IPS-11a (cell line): ENCODE data around the gene QPCT.
"Not testable (repeated sequence)": the region's sequence is repeated elsewhere in the genome, so short reads cannot be mapped to it uniquely, and the experiment has no call there.

Source experiments
- H3K4me3 ChIP-seq: one replicate; pipeline ENCODE4 v1.5.1; 2013; ENCODE audit warnings: low read depth, low read length, control low read depth

Gene QPCT

DNA sequence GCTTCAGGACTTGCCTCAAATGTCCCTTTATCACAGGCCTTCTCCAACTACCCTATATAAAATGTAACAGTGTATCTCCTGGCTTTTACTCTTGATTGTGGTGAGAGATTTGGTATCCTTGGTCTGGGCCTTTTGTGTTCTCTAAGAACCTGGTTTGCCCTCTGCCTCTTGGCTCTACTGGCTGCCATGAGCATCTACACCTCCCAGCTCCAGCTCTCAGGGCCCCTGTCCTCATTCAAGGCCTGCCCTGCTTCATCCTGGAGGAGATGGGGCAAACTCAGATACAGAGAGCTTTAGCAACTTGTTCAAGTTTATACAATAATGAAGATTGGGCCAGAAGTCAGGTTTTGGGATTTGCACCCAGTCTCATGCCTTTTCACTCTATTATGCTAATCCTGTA lies 45.0 kb downstream of the QPCT start:
- H3K4me3 ChIP-seq = no peak overlapping the region

DNA sequence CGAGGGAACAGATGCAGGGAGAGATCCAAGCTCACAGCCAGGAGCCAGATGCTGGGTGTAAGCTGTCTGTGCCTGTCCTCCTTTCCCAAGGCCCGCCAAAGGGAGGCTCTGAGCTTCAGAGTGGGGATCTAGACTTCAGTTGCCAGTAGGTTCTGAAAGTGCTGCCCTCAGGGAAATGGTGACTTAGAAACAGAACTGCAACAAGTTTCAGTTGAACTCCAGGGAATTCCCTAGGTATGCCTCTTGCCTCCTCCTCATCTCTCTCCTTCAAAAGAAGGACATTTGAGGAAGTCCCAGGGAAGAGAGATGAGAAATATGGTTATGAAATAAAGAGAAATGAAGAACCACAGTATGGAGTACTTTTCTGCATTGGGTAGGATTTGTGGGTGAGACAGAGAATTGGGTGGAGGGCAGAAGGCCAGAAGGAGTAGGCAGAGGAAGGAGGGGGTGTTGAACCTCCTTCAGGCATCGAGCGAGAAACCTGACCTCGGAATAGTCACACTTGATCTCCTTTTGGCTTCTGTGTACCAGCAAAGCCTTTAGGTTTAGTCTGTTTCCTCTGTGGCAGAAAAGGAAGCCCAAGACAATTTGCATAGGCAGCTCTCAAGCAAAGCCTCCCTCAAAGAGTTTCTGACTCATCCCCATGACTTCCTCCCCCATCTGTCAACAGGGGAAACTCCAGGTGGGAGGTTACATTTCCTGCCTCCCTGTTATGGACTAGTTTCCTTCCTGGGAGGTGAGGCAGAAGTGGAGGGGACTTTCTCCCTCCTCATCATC lies 45.7 kb downstream of the QPCT start:
- no peak overlapping the region for H3K4me3 ChIP-seq

DNA sequence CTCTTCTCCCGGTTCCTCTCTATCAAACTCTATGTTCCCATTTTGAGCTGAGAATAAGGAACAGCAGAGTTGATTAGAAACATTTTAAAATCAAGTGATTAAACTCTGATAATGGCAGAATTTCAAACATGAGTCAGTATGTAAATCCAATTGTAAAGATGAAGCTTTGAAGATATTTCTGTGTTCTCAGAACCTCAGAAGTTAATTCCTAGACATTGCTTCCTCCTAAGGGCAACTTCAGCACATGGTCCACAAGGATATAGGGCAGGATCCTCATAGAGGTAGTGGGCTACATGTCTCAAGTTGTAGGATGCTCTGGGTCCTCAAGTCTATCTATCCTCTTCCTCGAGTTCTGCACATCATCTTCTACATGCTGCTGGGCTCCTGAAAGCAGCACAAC lies 46.3 kb downstream of the QPCT start:
- H3K4me3 ChIP-seq = no peak overlapping the region

DNA sequence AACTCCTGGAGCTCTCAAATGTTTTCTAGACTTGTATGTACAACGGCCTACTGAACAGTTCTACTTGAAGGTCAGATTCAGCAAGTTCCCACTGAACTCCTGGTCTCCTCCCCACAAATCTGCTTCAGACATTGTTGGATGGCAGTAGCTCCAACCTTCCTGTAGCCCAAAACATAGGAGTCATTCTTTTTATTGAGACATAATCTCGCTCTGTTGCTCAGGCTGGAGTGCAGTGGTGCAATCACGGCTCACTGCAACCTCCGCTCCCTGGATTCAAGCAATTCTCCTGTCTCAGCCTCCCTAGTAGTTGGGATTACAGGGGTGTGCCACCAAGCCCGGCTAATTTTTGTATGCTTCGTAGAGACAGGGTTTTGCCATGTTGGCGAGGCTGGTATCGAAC lies 47.3 kb downstream of the QPCT start:
- H3K4me3 ChIP-seq = no peak overlapping the region

DNA sequence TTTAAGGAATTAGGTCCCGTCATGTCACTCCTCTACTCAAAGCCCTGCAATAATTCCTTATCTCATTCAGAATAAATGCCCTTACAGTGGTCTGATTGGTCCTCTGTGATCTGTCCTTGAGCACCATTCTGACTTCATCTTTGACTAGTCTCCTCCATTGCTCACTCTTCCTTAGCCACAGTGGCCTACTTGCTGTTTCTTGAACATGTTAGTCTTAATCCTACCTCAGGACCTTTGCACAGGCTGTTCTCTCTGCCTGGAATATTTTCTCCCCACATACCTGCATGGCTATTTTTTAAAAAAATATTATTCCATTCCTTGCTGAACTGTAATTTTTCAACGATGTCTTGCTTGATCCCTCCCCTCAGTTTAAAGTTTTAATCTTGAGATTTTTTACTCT lies 48.0 kb downstream of the QPCT start:
- no peak overlapping the region for H3K4me3 ChIP-seq

DNA sequence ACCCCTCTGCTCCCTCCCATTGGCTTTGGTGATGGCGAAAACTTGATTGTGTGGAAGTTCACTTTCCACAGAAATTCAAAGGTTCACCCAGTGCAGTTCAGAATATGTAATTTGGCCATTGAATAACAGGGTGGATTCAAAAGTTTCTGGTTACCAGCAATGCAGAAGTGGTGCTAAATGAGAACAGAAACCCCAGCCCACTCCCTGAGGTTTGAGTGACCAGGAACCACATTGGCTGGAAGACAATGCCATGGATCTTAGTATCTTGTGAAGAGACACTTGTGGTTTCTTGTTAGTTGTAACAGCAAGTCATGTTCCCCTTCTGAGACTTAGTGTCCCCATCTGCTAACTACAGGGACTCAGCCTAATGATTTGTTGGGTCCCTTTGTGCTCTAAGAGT lies 49.8 kb downstream of the QPCT start:
- H3K4me3 ChIP-seq = no peak overlapping the region

DNA sequence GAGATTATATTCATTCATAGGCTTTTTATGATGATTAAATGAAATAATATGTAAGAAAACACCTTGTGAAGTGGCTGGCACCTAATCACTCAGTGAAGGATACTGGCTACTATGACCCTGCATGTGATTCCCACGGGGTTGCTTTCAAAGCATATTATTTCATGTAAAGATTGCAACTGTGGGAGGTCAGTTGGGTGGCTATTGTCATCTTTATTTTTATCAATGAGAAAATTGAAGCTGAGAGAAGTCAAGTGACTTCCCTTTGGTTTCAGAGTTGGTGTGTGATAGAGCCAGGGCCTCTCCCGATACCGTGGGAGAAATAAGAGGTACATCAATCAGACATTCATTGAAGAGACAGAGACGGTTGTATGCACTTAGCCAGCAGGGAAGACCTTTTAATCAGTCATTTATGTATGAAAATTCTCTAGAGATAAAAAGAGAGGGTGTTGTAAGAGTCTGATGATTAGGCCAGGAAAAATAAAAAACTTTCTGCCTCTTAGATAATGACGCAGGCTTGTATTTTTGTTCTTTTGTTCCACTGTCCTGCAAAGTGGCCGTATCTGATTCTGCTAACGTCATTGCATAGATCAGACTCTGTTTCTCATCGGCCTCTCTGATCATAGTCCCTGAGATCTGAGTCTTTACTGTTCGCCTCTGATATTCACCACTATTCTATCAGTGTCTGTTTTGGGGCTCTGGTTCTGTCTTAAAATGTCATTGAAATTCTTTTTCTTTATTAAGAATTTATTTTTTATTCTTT lies 50.5 kb downstream of the QPCT start:
- no peak overlapping the region for H3K4me3 ChIP-seq

DNA sequence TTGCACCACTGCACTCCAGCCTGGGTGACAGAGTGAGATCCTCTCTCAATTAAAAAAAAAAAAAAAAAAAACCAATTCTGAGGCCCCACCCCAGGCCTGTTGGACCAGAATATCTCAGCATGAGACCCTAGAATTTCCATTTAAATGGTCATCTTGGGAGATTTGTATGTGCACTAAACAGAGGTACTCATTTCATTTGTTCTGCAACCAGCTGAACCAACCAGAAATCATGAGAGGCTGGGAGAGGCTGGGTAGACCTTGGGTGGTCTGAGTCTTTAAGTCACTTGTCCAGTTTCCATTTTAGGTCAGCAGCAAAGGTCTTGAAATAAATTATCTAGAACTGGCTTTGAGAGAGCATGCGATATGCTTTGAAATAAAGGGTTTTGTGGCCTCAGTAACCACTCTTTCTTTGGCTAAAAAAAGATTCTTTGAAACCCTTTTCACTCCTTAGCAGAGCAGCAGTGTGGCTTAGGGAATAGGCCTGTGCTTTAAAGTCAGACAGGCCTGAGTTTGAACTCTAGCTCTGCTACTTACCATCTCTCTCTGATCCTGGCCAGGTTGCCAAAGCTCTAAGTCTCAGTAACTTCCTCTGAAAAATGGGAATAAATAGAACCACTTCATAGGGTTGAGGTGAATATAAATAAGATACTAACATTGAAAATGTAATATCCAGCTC lies 52.6 kb downstream of the QPCT start:
- no peak overlapping the region for H3K4me3 ChIP-seq

DNA sequence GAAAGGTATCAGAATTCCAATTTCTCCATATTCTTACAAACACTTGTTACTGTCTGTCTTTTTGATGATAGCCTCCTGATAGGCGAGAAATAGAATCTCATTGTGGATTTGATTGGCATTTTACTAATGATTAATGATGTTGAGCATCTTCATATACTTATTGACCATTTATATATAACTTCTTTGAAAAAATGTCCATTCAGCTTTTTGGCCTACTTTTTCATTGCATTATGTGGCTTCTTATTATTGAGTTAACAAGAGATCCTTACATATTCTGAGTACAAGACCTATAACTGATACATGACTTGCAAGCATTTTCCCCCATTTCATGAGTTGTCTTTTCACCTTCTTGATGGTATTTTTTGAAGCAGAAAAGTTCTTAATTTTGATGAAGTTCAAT lies 54.6 kb downstream of the QPCT start:
- H3K4me3 ChIP-seq = no peak overlapping the region

DNA sequence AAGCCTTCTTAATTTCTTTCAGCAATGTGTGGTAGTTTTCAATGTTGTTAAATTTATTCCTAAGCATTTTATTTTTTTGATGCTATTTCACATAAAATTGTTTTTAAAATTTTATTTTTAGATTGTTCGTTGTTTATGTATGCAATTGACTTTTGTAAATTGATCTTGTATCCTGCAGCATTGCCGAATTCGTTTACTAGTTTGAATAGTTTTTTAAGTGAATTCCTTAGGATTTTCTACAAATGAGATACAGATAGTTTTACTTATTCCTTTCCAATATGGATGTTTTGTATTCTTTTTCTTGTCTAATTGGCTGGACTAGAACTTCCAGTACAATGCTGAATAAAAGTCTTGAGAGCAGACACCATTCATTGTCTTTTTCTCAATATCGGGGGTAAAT lies 55.6 kb downstream of the QPCT start:
- no peak overlapping the region for H3K4me3 ChIP-seq

DNA sequence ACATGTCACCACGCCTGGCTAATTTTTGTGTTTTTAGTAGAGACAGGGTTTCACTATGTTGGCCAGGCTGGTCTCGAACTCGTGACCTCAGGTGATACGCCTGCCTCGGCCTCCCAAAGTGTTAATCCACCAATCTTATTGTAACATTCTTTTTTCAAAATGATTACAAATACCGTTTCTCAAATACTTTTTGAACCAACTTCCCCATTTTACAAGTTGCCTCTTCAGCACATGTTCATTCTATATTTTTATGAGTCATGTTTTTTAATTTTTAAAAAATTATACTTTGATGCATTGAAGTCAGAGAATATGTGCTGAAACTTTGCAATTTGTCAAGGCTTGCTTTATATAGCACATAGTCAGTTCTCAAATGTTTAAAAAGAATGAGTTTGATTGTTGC lies 58.2 kb downstream of the QPCT start:
- no peak overlapping the region for H3K4me3 ChIP-seq

DNA sequence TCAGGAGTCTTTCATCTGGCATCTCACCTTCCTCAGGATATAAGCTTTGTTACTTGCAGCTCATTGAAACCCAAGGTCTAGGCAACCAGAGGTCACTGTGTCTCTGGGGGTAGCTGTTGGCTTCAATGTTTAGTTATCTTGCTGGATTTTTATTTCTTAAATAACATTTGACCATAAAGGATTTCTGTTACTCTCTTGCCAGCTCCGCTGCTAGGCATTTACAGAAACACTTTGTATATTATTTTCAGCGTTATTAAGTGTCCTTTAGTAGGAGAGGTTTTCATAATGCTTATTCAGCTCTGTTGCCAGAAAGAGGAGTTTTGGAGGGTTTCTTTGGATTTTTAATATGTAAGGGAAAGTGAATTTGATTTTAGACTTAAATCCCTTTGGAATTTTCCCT lies 61.4 kb downstream of the QPCT start:
- no peak overlapping the region for H3K4me3 ChIP-seq

DNA sequence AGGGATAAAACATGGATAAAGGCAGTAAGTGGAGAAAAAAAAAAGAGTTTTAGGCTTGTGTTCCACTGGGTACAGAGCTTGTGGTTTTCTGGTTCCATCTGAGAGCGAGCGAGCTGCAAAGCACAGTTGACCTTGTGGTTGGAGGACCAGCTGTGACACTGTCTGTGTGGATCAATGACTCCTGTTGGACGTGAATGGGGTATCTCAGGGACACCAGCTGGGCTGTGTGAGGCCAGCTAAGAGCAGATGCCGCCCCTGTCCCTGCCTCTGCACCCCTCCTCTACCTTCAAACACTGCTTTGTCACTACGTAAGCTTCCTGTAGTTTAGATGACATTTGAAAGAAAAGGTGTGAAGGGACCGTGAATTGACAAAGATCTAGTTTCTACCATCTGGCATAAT lies 67.8 kb downstream of the QPCT start:
- no peak overlapping the region for H3K4me3 ChIP-seq

DNA sequence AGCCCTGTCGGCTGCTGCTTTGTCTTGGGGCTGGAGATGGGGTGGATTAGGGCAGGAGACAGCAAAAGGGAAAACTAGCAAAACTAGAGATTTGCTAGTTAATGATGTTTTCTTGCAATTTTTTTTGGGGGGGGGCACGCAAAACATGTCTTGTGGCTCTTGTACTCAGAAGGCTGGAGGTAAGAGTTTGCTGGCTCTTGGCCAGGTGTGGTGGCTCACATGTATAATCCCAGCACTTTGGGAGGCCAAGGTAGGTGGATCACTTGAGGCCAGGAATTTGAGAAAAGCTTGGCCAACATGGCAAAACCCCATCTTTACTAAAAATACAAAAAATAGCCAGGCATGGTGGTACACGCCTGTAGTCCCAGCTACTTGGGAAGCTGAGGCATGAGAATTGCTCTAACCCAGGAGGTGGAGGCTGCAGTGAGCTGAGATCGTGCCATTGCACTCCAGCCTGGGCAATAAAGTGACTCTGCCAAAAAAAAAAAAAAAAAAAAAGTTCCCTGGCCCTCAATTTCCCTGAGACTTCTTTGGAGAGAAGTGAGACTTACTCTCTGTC lies 69.6 kb downstream of the QPCT start:
- not testable (repeated sequence) for H3K4me3 ChIP-seq

DNA sequence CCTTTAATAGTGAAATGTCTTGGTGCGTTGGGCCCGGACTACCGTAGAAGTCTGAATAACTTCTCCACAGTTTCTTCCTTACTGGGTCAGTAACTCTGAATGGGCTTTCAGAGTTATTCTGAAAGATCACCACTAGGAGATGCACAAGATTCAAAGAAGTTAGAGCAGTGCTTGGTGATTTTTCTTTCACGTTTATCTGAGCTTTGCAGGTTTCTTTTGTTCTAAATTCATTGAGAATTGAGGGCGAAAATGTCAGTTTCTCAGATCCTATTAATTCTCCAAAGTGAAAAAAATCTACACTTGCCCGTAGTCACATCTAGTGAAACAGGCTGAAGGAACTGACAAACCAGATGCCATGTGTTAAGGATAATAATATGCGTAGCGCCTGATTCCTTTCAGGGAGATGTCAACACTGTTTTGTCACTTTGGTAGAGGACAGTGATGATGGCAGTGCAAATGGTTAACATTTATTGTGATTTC lies 70.1 kb downstream of the QPCT start:
- H3K4me3 ChIP-seq = no peak overlapping the region

DNA sequence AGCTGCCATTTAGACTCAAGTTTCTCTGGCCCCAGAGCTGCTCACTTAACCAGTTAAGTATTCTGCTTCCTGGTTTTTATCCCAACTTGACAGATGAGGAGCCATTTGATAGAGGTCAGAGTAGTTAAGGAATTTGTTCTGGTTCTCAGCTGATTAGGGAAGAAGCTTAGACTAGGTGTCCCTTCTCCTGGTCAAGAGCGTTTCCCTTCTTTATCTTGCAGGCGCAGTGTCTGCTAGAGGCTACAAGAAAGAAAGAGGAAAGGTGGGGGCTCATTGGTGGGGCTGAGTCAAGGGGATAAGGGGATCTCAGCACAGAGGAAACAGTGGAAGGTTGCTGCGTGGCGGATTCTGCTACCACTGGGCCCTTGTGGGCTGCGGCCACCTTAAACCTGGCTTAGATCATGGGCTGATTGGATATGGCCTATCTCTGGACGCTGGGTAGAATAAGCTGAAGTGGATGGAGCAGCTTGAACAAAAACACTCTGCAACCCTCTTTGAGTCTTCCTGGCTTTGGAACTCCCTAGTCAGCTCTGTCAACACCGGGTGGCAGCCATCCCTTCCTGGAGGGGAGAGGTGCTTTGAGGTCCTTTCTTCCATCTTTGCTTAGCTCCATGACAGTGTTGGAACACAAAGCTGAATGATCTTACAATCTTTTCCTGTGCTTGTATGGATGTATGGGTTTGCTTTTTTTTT lies 70.8 kb downstream of the QPCT start:
- no peak overlapping the region for H3K4me3 ChIP-seq

DNA sequence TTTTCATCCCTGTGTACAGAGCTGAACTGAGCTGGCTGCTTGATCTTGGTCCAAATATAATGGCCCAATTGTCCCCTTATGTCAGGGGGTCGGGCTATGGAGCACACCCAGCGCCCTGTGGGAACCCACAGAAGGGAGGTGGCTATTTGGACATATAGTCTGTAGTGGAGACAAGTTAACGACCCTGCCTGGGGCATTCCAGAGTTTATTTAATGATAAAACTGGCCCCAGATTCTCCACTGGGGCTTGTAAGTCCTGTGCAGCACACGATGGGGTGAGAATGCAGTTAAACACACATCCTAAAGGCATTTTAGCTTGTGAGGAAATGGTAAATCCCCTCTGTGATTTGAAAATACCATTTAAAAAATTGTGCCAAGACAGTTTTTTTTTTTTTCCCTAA lies 72.9 kb downstream of the QPCT start:
- no peak overlapping the region for H3K4me3 ChIP-seq

DNA sequence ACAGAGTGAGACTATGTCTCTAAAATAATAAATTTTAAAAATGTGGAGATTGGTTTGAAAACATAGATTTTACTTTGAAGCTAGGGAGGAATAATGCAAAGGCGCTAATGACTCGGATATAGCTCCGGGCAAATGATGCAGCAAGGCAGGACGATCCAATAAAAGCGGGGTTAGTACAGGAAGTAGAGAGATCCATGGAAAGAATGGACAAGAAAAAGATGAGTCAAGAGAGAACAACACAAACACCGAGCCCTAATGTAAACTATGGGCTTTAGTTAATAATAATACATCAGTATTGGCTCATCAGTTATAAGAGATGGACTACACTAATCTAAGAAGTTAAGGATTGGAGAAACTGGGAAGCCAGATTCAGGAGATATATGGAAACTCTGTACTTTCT lies 74.5 kb downstream of the QPCT start:
- no peak overlapping the region for H3K4me3 ChIP-seq

DNA sequence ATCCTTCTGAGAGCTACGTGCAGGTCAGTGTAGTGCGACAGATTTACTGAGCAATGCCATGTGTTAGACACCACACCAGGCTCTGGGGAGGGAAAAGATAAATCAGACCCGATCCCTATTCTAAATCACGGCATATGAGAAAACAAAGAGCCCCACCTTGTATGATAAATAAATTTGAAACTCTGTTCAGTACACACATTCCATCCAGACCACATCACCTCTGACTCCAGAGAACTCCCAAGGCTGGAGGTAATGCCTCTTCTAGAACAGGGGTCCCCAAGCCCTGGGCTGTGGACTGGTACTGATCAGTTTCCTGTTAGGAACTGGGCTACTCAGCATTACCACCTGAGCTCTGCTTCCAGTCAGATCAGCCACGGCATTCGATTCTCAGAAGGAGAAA lies 77.3 kb downstream of the QPCT start:
- H3K4me3 ChIP-seq = no peak overlapping the region

DNA sequence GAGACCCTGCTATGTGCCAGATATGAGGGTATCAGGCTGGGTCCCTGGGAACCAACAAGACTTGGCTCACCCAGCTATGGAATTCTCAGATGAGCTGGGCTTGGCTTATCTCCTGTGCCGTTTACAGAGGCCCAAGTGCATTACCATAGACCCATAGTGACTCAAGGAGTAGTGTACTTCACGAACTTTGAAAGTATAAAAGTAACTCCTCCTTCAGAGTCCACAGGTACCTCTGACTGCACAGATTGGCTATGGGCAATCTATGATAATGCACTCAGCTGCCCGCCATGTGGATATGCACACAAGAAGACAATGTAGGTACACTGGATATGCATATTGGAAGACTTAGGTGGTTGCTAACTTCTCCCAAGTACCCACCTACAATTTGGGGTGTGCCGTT lies 78.4 kb downstream of the QPCT start:
- no peak overlapping the region for H3K4me3 ChIP-seq
